HepG2 (cell line): ENCODE results near the gene LRRC8E. TPM values are rescaled to one million over a fixed set of nuclear protein-coding genes. Genes with fewer than 3 reads are reported as not detected.

Experiments
- CSRNP1 ChIP-seq: sonication (generic); formaldehyde crosslinking; IDR thresholded peaks from 2 replicates; pipeline ENCODE4 v1.8.1; 2023; ENCODE audit warnings: mild to moderate bottlenecking, missing genetic modification reagents
- FOSL2 ChIP-seq: sonication (generic); formaldehyde crosslinking; IDR thresholded peaks from 2 replicates; pipeline ENCODE4 v1.4.0; 2020; ENCODE audit warnings: missing genetic modification reagents
- PATZ1 ChIP-seq: sonication (generic); formaldehyde crosslinking; IDR thresholded peaks from 2 replicates; pipeline ENCODE4 v1.4.0; 2020; ENCODE audit warnings: missing genetic modification reagents
- POLR2A ChIP-seq, 2 experiments: IDR thresholded peaks; 2 replicates each; pipeline ENCODE4 v1.6.1; 2011; ENCODE audit warnings: low read depth in 2 of 2, low read length in 2 of 2, mild to moderate bottlenecking in 1 of 2, moderate library complexity in 1 of 2; ENCODE audit not compliant: insufficient read depth in 1 of 2
- RBM39 ChIP-seq: fragments of 200-400 bp; formaldehyde crosslinking; IDR thresholded peaks from one replicate; pipeline ENCODE4 v1.6.1; 2018; ENCODE audit warnings: antibody characterized with exemption, mild to moderate bottlenecking, low read depth, low read length; ENCODE audit not compliant: poor library complexity, severe bottlenecking
- REL ChIP-seq: sonication (generic); formaldehyde crosslinking; conservative IDR thresholded peaks from 2 replicates; pipeline ENCODE4 v1.8.0; 2022; ENCODE audit warnings: mild to moderate bottlenecking, missing genetic modification reagents, moderate library complexity
- RNF2 ChIP-seq: fragments of 450-650 bp; conservative IDR thresholded peaks from 2 replicates; pipeline ENCODE4 v1.6.1; 2016; ENCODE audit warnings: low read depth
- SALL2 ChIP-seq: sonication (generic); formaldehyde crosslinking; IDR thresholded peaks from 2 replicates; pipeline ENCODE4 v1.8.1; 2023; ENCODE audit warnings: mild to moderate bottlenecking, missing genetic modification reagents, inconsistent platforms
- ZBTB2 ChIP-seq: sonication (generic); formaldehyde crosslinking; IDR thresholded peaks from 2 replicates; pipeline ENCODE4 v1.8.0; 2022; ENCODE audit warnings: low read depth, missing genetic modification reagents
- ZNF639 ChIP-seq: conservative IDR thresholded peaks from 2 replicates; pipeline ENCODE4 v1.6.1; 2018; ENCODE audit warnings: missing genetic modification reagents
- ZNF687 ChIP-seq: sonication (generic); formaldehyde crosslinking; IDR thresholded peaks from 2 replicates; pipeline ENCODE4 v1.5.1; 2020; ENCODE audit warnings: mild to moderate bottlenecking, missing genetic modification reagents, moderate library complexity
- ZNF768 ChIP-seq: sonication (generic); formaldehyde crosslinking; IDR thresholded peaks from 2 replicates; pipeline ENCODE4 v1.4.0; 2020; ENCODE audit warnings: missing genetic modification reagents
- ZNF790 ChIP-seq: sonication (generic); formaldehyde crosslinking; IDR thresholded peaks from 2 replicates; pipeline ENCODE4 v1.8.0; 2022; ENCODE audit warnings: missing genetic modification reagents, mild to moderate bottlenecking, borderline replicate concordance
- ZSCAN20 ChIP-seq: sonication (generic); formaldehyde crosslinking; IDR thresholded peaks from 2 replicates; pipeline ENCODE4 v1.4.0; 2020; ENCODE audit warnings: missing genetic modification reagents, mild to moderate bottlenecking, borderline replicate concordance
- polyA plus RNA-seq, 8 experiments: library from polyadenylated mRNA; depleted of rRNA in 3 of 8; stranded (reverse) in 7 of 8; unstranded in 1 of 8; fragments of >200 nt; fragmentation: Illumina TruSeq in 4 of 8; extraction: Trizol in 4 of 8; gene quantifications; 2 replicates each; pipeline versions ENCODE4 v1.2.1 to v1.2.3, GENCODE V29; 2011 to 2016; ENCODE audit warnings: low read depth in 4 of 8, missing spikeins in 1 of 8, mixed read lengths in 1 of 8; ENCODE audit not compliant: insufficient read depth in 1 of 8
- total RNA-seq, 5 experiments: library from RNA; depleted of rRNA; stranded (reverse); fragments of >200 nt; fragmentation: Illumina TruSeq; extraction: Trizol; gene quantifications; 2 replicates each; pipeline ENCODE4 v1.2.3, GENCODE V29; 2016; ENCODE audit warnings: low read depth in 1 of 5

The LRRC8E gene
- total and polyA plus RNA-seq, 2 of the 13 experiments (the other 11 are each of a cell fraction or from before 2014, with no cell fraction given), result 8.0 to 10.3 TPM

- TF ChIP-seq FOSL2 (CRISPR knock-in tag), result no peak
- peak in 1 of 2 experiments; percentile 41; a peak in 1 of 4 replicates for TF ChIP-seq POLR2A (IDR thresholded peaks at IDR 0.05; ENCODE audit: insufficient read depth in 1 of 2, low read depth in 2 of 2, low read length in 2 of 2)
- TF ChIP-seq ZNF639, result 0 out of 2 replicates have a peak, but pooled peaks have one; percentile 14
- TF ChIP-seq RNF2, result peak; percentile 73; the same call in 1 of the 2 replicates
- 0 out of 2 replicates have a peak, but pooled peaks have one; percentile 52 for TF ChIP-seq ZNF790 (CRISPR knock-in tag)
- TF ChIP-seq ZNF768 (CRISPR knock-in tag), result peak; percentile 42; the same call in 1 of the 2 replicates
- TF ChIP-seq SALL2 (CRISPR knock-in tag), result 0 out of 2 replicates have a peak, but pooled peaks have one; percentile 22
- 0 out of 2 replicates have a peak, but pooled peaks have one; percentile 50 for TF ChIP-seq CSRNP1 (CRISPR knock-in tag)
- TF ChIP-seq PATZ1 (CRISPR knock-in tag), result peak; percentile 35; the same call in 1 of the 2 replicates
- 0 out of 2 replicates have a peak, but pooled peaks have one; percentile 53 for TF ChIP-seq ZSCAN20 (CRISPR knock-in tag)
- peak; percentile 25 for TF ChIP-seq RBM39
- TF ChIP-seq REL (CRISPR knock-in tag), result 0 out of 2 replicates have a peak, but pooled peaks have one; percentile 66
- peak; percentile 82 for TF ChIP-seq ZNF687 (CRISPR knock-in tag)
- TF ChIP-seq ZBTB2 (CRISPR knock-in tag), result peak; percentile 76
Measured at GRCh38 chr19:7916103-7916954, 28.0 kb downstream of the LRRC8E start (continued).
